Esophagus squamous epithelium (tissue), 4 donors: ENCODE measurements around the gene KRTAP5-6.

Experiments
- CTCF ChIP-seq, 6 experiments: fragments of 450-650 bp in 4 of 6; fragments of 200-600 bp in 2 of 6; sonication (generic) in 2 of 6; IDR thresholded peaks; one replicate each; pipeline ENCODE4 v1.5.1; 2016 to 2019; ENCODE audit warnings: antibody characterized with exemption in 6 of 6, mild to moderate bottlenecking in 4 of 6, moderate library complexity in 4 of 6
- POLR2A ChIP-seq, 4 donors: fragments of 450-650 bp; IDR thresholded peaks; one replicate each; pipeline ENCODE4 v1.6.1; 2017; ENCODE audit warnings: antibody characterized with exemption in 4 of 4, mild to moderate bottlenecking in 4 of 4, moderate library complexity in 3 of 4

- TF ChIP-seq CTCF (IDR thresholded peaks at IDR 0.05) (no peak), POLR2A (IDR thresholded peaks at IDR 0.05) (no peak)
Observed at GRCh38 chr11:1668911-1669473, 28.0 kb upstream of the KRTAP5-6 start.
